Left lobe of liver (tissue), 2 donors: ENCODE results near the gene SLC8A3. TPM values are rescaled to one million over a fixed set of nuclear protein-coding genes. Genes with fewer than 3 reads are reported as not detected.

ENCODE experiments used
- ATAC-seq: fragments of 200-7000 bp; cut with Tn5 transposase; one replicate; pipeline ENCODE4 v1.9.1; 2020; ENCODE audit warnings: mild to moderate bottlenecking, moderate library complexity
- DNase-seq: peaks from one replicate; pipeline ENCODE4 v3.0.0-alpha.2; 2020; ENCODE audit warnings: low spot score
- total RNA-seq: library from RNA; stranded (reverse); gene quantifications from one replicate; pipeline ENCODE4 v1.2.1, GENCODE V29; 2021
- donor health status: DM: no; HTN: no; CAD: no; lungs with moderate emphysema.
- donor health status: DM: no; HTN: yes; CAD: no.

The SLC8A3 gene
- total RNA-seq, 1 donor from 2014 or later, result 0.05 TPM

DNA sequence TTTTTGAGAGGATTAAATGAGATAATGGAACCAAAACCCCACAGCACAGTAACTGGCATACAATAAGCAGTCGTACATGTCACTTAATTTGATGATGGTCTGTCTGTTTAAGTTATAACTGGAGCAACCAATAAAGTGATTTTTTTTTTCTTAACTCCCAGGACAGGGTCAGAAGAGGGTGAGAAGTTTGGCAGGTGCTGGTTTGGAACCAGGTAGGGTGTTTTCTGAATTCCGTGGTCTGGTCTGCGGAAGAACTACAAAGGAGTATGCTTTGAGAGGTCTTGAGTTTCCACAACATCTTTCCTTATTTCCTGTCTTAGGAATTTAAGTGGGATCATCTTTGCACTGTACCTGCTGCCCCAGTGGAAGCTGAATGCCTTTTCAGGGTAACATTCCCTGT, 111.7 kb downstream of the SLC8A3 start:
- no peak for DNase-seq
- ATAC-seq, result no peak

GRCh38 chr14:70073924-70074566, 114.7 kb downstream of the SLC8A3 start:
- peak; percentile 82 for DNase-seq
- peak; percentile 100 for ATAC-seq

- no peak for DNase-seq
- no peak for ATAC-seq
Observed at GRCh38 chr14:70069186-70069585, 119.6 kb downstream of the SLC8A3 start.

DNA sequence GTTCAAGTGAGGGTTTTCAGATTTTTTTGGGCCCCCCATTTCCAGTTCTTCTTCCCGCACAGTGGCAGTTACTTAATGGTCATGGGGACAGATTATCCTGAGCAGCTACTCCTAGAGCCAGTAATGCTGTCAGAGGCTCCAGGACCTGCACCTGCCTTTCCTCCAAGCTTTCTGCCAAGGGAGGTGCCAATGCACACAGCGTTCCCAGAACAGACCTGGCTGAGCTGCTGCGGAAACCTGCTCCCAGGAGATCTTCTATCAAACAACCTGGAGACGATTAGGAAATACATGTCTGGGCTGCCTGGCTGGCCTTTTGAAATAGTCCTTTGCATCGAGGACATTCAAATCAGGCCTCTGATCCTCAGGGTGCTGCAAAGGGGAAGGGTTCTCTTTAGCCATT, 120.9 kb downstream of the SLC8A3 start:
- DNase-seq (no peak), ATAC-seq (no peak)

GRCh38 chr14:70064136-70064865, 124.5 kb downstream of the SLC8A3 start:
- DNase-seq, result no peak
- ATAC-seq, result no peak

DNA sequence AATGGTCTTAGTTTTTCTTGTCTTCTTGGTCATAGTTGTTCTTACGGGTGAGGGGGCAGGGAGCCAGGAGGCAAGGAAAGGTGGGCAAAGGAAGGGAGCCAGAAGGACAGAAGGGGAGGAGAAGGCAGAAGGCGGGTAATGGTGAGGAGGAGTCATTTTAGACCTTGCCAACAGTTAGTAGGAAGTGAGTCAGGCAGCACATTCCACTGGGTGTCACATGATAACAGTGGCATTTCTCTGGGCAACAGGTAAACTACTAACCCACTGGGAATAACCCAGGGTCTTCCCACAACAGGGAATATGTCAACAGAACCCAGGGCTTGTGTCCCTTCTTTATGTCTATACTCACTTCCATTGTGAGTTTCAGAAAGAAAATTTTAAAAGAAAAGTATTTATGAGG, 127.6 kb downstream of the SLC8A3 start:
- ATAC-seq, result no peak
- no peak for DNase-seq

DNA sequence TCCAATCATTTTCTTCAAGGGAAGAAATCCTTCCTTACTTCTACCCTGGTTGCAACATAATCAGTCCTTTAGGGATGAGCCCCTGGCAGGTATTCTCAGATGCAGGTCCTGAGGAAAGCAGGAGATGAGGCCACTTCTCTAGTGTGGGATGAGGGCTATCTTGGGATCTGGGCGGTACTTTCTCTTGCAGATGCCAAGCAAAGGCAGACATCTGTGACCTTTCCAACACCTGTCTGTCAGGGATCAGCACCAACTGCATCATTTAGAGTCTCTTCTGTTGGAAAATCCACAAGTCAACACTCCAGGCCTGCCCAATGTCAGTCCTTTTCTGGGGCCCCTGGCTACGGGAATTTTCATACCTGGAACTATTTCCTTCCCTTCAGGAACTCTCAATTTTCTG, 129.2 kb downstream of the SLC8A3 start:
- DNase-seq (no peak), ATAC-seq (no peak)

DNA sequence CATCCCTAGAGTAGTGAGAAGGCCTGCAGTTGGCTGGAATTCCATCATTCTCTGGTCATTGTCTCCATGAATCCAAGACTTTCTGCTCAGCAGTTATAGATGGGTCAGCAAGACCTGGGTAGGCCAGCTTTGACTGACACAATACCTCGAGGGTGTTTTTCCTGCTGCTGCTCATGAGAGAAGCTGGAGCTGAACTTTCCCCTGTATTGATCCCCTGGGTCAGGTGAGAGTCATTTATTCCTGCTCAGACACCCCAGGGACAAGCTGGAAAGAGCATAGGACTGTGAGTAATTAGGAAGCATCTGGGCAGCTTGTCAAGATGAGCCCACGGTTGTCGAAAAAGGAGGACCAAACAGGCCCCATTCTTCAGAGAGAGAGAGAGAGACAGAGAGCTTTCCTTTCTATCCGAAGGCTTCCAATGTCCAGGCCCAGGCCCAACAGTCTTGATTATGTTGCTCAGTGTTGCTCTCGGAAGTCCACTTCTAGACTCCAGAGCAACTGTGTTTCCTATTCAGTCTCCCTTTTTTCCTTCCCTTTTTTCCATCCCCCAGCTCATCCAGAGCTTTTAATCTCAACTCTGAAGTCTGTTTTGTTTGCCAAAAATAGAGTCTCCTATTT, 131.1 kb downstream of the SLC8A3 start:
- peak; percentile 49 for DNase-seq
- ATAC-seq, result peak; percentile 96

GRCh38 chr14:70052990-70053389, 135.8 kb downstream of the SLC8A3 start:
- ATAC-seq (peak; percentile 53), DNase-seq (no peak)

DNA sequence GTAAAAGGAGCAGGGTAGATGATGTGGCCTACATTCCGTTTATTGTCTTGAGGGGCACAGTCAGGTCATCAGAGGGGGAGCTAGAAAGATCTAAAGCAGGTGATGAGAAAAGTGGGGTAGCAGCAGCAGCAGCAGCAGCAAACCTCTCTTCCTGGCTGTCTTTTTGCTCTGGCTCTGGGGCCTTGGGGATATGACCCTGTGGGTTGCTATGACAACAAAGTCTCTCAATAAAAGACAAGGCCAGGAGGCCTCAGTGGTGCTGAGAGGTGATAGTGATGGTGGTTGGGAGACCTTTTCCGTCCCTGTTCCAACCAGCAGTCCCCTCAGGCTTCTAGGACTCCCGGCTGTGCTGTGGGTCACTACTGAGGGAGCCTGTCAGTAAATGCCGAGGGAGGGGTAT, 138.6 kb downstream of the SLC8A3 start:
- no peak for ATAC-seq

GRCh38 chr14:70049605-70050004, 139.1 kb downstream of the SLC8A3 start:
- no peak for ATAC-seq

More for the DNA sequence above, 138.6 kb downstream of the SLC8A3 start:
- DNase-seq, result no peak

DNA sequence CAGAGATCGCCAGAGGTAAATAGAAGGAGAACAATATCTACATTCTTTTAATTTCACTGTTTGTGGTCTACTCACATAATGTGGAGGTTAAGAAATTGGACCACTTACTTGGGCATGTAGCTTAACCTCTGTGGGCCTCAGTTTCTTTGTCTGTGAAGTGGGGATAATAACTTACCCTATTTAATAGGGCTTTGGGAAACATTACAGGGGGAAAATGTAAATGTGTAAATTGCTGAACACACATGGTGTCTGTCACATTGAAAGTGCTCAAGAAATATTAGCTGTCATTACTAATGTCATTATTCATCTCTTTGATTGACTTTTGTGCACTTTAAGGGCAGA, 140.5 kb downstream of the SLC8A3 start:
- ATAC-seq, result no peak

More at GRCh38 chr14:70049605-70050004, 139.1 kb downstream of the SLC8A3 start:
- no peak for DNase-seq

GRCh38 chr14:70047598-70048312, 141.0 kb downstream of the SLC8A3 start:
- no peak for DNase-seq
- ATAC-seq, result no peak

More for the DNA sequence above, 140.5 kb downstream of the SLC8A3 start:
- no peak for DNase-seq

- DNase-seq, result peak; percentile 76
- peak; percentile 99 for ATAC-seq
Observed at GRCh38 chr14:70045844-70046535, 142.8 kb downstream of the SLC8A3 start.

DNA sequence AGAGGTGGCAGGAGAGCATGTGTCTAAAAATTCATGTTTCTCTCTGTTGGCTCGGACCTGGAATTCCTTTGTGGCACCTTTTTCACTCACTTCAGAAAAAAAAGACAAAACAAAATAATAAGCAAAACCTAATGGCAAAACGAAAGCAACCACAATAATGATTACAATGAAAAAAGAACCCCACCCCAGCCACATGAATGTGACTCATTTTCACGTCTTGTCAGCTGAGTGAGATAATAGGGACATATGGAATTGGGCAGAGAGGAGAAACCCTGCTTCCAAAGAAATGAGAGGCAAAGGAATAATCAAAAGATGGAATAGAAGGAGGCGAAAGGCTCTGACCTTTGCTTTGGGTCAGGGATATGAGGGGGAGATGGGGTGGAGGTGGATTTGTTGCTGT, 143.4 kb downstream of the SLC8A3 start:
- ATAC-seq, result no peak
- DNase-seq, result no peak

DNA sequence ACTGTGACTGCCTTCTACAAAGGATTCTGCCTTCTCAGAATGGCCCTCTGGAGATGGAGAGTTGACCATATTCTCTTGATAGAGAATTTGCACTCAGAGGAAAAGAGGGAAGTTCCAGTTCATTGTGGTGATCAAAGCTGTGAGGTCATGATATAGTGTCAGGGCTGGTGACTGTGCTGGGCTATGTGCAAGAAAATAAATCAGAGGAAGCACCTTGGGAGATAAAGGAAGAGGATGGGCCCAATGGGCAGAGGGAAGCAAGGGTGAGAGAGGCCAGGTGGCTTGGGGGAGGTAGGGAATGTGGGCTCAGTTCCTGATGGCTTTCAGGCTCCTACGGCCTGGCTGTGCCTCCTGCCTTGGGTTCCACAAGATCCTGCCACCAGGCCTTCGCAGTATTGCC, 145.8 kb downstream of the SLC8A3 start:
- DNase-seq, result no peak
- ATAC-seq, result no peak

DNA sequence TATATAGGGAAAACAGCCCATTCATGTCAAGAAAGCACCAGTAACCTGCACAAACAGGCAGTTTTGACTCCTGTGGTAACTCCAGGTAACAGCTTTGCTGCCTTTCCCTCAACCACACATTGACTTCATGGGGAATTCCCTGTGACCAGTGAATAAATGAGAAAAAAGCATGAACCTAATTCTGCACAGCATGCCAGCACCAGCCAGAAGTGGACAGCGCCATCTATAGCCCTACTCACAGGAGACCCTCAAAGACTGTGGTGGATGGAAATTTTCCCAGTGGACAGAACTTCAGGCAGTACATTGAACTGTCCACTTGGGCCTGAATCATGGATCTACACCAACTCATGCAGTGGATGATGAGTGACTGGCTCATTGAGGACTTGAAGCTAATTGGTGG, 152.1 kb downstream of the SLC8A3 start:
- no peak for DNase-seq
- peak; percentile 44 for ATAC-seq

DNA sequence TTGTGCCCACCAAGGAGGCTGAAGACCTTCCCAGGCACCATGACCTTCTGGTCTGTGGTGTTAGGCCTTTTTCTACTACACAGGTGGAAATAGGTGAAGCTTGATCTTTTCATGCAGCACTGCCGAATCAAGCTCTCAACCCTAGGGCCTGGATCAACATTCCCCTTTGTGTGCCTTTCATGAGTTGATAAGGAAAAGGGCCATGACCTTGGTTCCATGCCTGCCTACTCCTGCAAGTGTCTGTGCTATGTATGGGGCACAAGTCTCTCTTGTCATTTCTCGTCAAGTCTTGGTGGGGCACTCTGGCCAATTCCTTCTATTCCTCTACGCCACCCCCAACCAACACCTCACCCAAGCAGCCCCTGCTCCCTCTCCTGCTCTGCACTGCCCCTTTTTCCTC, 154.5 kb downstream of the SLC8A3 start:
- no peak for ATAC-seq

GRCh38 chr14:70033561-70033960, 155.2 kb downstream of the SLC8A3 start:
- ATAC-seq (no peak), DNase-seq (no peak)

More for the DNA sequence above, 154.5 kb downstream of the SLC8A3 start:
- DNase-seq, result no peak

DNA sequence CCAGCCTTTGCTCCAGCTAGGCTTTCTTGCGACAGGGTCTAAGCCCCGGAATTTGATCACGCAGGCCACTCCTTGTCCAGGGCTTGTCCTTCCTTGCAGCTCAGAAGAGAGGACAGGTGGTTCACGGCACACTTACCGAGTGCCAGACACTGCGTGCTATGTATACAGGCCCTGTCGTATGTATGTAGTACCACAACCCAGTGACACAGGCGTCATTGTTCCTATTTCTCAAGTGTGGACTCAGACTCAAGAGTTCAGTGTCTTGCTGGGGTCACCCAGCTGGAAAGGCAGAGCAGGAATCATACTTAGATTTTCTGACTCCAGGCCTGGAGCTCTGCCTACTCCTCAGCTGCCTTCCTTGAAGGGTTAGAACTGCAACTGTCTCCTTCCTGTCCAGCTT, 155.6 kb downstream of the SLC8A3 start:
- DNase-seq, result no peak
- no peak for ATAC-seq

GRCh38 chr14:70032447-70032846, 156.3 kb downstream of the SLC8A3 start:
- DNase-seq, result no peak
- no peak for ATAC-seq
